ENCODE results near the gene PEF1.
A peak's percentile ranks its signal among the peaks of the same experiment; 100 is the strongest.

The PEF1 gene

GRCh38 chr1:31665234-31665878 is 20.7 kb upstream of the PEF1 start:
- in situ Hi-C loops (cut with HindIII; ENCODE audit: low sequenced_read_pairs): loop anchor here (25.0 kb wide), 1 partner anchor 297 kb away; no protein-coding TSS in a partner anchor

GRCh38 chr1:31664528-31664927 is 19.9 kb upstream of the PEF1 start:
- no peak for DNase-seq (ENCODE audit: low read depth)
- TF ChIP-seq CTCF (IDR thresholded peaks at IDR 0.05; ENCODE audit: low read depth, low read length, missing control alignments): no peak
- in situ Hi-C loops (cut with HindIII; ENCODE audit: low sequenced_read_pairs): loop anchor here (25.0 kb wide), 1 partner anchor 298 kb away; no protein-coding TSS in a partner anchor
- no peak overlapping the region for H3K4me3 ChIP-seq (ENCODE audit: low read depth, low read length)

More at GRCh38 chr1:31665234-31665878, 20.7 kb upstream of the PEF1 start:
- TF ChIP-seq CTCF (IDR thresholded peaks at IDR 0.05; ENCODE audit: low read depth, low read length, missing control alignments): no peak
- no peak for DNase-seq (ENCODE audit: low read depth)
- H3K4me3 ChIP-seq (ENCODE audit: low read depth, low read length): no peak overlapping the region

- peak; percentile 87 for TF ChIP-seq CTCF (IDR thresholded peaks at IDR 0.05; ENCODE audit: low read depth, low read length, missing control alignments)
- in situ Hi-C loops (cut with HindIII; ENCODE audit: low sequenced_read_pairs): loop anchor here (25.0 kb wide), 1 partner anchor 298 kb away; no protein-coding TSS in a partner anchor
- no peak overlapping the region for H3K4me3 ChIP-seq (ENCODE audit: low read depth, low read length)
- DNase-seq (ENCODE audit: low read depth): no peak
Observed at GRCh38 chr1:31663622-31664452, 19.2 kb upstream of the PEF1 start.

- DNase-seq (ENCODE audit: low read depth): no peak
- in situ Hi-C loops (cut with HindIII; ENCODE audit: low sequenced_read_pairs): loop anchor here (25.0 kb wide), 1 partner anchor 300 kb away; no protein-coding TSS in a partner anchor
- no peak overlapping the region for H3K4me3 ChIP-seq (ENCODE audit: low read depth, low read length)
- TF ChIP-seq CTCF (IDR thresholded peaks at IDR 0.05; ENCODE audit: low read depth, low read length, missing control alignments): no peak
Observed at GRCh38 chr1:31662463-31662862, 17.8 kb upstream of the PEF1 start.

- DNase-seq (ENCODE audit: low read depth): no peak
- no peak for TF ChIP-seq CTCF (IDR thresholded peaks at IDR 0.05; ENCODE audit: low read depth, low read length, missing control alignments)
- in situ Hi-C loops (cut with HindIII; ENCODE audit: low sequenced_read_pairs): loop anchor here (25.0 kb wide), 1 partner anchor 300 kb away; no protein-coding TSS in a partner anchor
- H3K4me3 ChIP-seq (ENCODE audit: low read depth, low read length): no peak overlapping the region
Observed at GRCh38 chr1:31661856-31662255, 17.2 kb upstream of the PEF1 start.

- no peak for DNase-seq (ENCODE audit: low read depth)
- H3K4me3 ChIP-seq (ENCODE audit: low read depth, low read length): no peak overlapping the region
- in situ Hi-C loops (cut with HindIII; ENCODE audit: low sequenced_read_pairs): loop anchor here (25.0 kb wide), 1 partner anchor 301 kb away; no protein-coding TSS in a partner anchor
- no peak for TF ChIP-seq CTCF (IDR thresholded peaks at IDR 0.05; ENCODE audit: low read depth, low read length, missing control alignments)
Observed at GRCh38 chr1:31660871-31661455, 16.3 kb upstream of the PEF1 start.
